Panc1 (cell line): ENCODE measurements around the gene FUT4.
A peak's percentile ranks its signal among the peaks of the same experiment; 100 is the strongest.

Source experiments
- CTCF ChIP-seq: fragments of 450-650 bp; IDR thresholded peaks from 2 replicates; pipeline ENCODE4 v1.5.1; 2017; ENCODE audit warnings: mild to moderate bottlenecking
- POLR2AphosphoS5 ChIP-seq: IDR thresholded peaks from 2 replicates; pipeline ENCODE4 v1.6.1; 2012; ENCODE audit warnings: mild to moderate bottlenecking, low read depth, low read length, moderate library complexity
- REST ChIP-seq, 2 experiments: IDR thresholded peaks; 2 replicates each; pipeline ENCODE4 v1.6.1; 2011 to 2012; ENCODE audit warnings: low read depth in 2 of 2, control low read depth in 1 of 2, low read length in 1 of 2, mild to moderate bottlenecking in 1 of 2, moderate library complexity in 1 of 2; ENCODE audit not compliant: insufficient read depth in 1 of 2
- SIN3A ChIP-seq: IDR thresholded peaks from 2 replicates; pipeline ENCODE4 v1.6.1; 2012; ENCODE audit warnings: low read depth, mild to moderate bottlenecking, low read length, moderate library complexity, borderline replicate concordance; ENCODE audit not compliant: insufficient read depth

GRCh38 chr11:94511932-94512781, 31.6 kb upstream of the FUT4 start, which contains the start of gene C11orf97:
- TF ChIP-seq CTCF, result no peak
- TF ChIP-seq REST (IDR thresholded peaks at IDR 0.05; ENCODE audit: insufficient read depth in 1 of 2, low read depth in 2 of 2, low read length in 1 of 2), result no peak
- no peak for TF ChIP-seq POLR2AphosphoS5
- TF ChIP-seq SIN3A, result 0 out of 2 replicates have a peak, but pooled peaks have one; percentile 63
